Endothelial cell of umbilical vein (primary cell): ENCODE data around the gene MARK4. TPM values are rescaled to one million over a fixed set of nuclear protein-coding genes. Genes with fewer than 3 reads are reported as not detected.

Experiments used
- BruUV-seq: library from RNA; stranded (reverse); fragments of 400-500 nt; replicated peaks from 2 replicates; lab custom pipeline; 2021; lab: Mats Ljungman, UMichigan
- CTCF ChIA-PET: fragments of 300-600, 350-600 bp; sonication (Branson Sonifier 250); formaldehyde crosslinking; loops from one replicate; lab custom pipeline; 2021; ENCODE audit warnings: antibody characterized with exemption, inconsistent platforms; lab: Charles Lee
- POLR2A ChIA-PET: fragments of 300-600, 350-600 bp; sonication (Branson Sonifier 250); formaldehyde crosslinking; loops from one replicate; lab custom pipeline; 2021; ENCODE audit warnings: antibody characterized with exemption, inconsistent platforms; lab: Charles Lee
- DNase-seq: peaks from one replicate; pipeline ENCODE4 v3.0.0-alpha.2; 2011; ENCODE audit warnings: low read depth, low spot score
- FAIRE-seq: peaks from 2 replicates; lab custom pipeline; 2011; peaks lifted over from hg19 to GRCh38; lab: Jason Lieb, UNC
- H2AFZ ChIP-seq: 2 replicates; pipeline ENCODE4 v1.6.0; 2012; ENCODE audit warnings: low read depth, low read length, control low read depth, inconsistent platforms
- H3K27ac ChIP-seq: 2 replicates; pipeline ENCODE4 v1.5.1; 2011; ENCODE audit warnings: low read depth, mild to moderate bottlenecking, control low read depth, low read length, moderate library complexity; ENCODE audit not compliant: insufficient read depth
- H3K27me3 ChIP-seq, 2 experiments: 2 replicates each; pipeline versions ENCODE4 v1.6.0 to v1.6.1; 2011; ENCODE audit warnings: low read length in 2 of 2, mixed read lengths in 1 of 2; ENCODE audit not compliant: control insufficient read depth in 2 of 2, insufficient read depth in 2 of 2
- H3K36me3 ChIP-seq, 2 experiments: 2 replicates in 1 of 2; 3 replicates in 1 of 2; pipeline ENCODE4 v1.5.1; 2011; ENCODE audit warnings: low read length in 2 of 2, mild to moderate bottlenecking in 1 of 2, moderate library complexity in 1 of 2; ENCODE audit not compliant: control insufficient read depth in 2 of 2, insufficient read depth in 2 of 2; ENCODE audit errors: extremely low read depth in 1 of 2
- H3K4me1 ChIP-seq: 3 replicates; pipeline ENCODE4 v1.5.1; 2011; ENCODE audit warnings: mild to moderate bottlenecking, low read length; ENCODE audit not compliant: control insufficient read depth, insufficient read depth; ENCODE audit errors: extremely low read depth
- H3K4me2 ChIP-seq: 2 replicates; pipeline ENCODE4 v1.6.1; 2011; ENCODE audit warnings: low read length, control low read depth, mixed read lengths; ENCODE audit not compliant: insufficient read depth
- H3K4me3 ChIP-seq, 3 experiments: fragments of 200-600 bp in 1 of 3; sonication (generic), shearing (Covaris generic) in 1 of 3; replicated peaks in 1 of 3; 2 replicates each; pipeline ENCODE4 v1.5.1; 2011 to 2016; ENCODE audit warnings: control low read depth in 3 of 3, low read length in 3 of 3, mild to moderate bottlenecking in 2 of 3, inconsistent platforms in 1 of 3, low read depth in 1 of 3, moderate library complexity in 1 of 3; ENCODE audit not compliant: insufficient read depth in 1 of 3
- H3K79me2 ChIP-seq: 2 replicates; pipeline ENCODE4 v1.6.0; 2012; ENCODE audit warnings: low read length, inconsistent platforms; ENCODE audit not compliant: control insufficient read depth, insufficient read depth
- H3K9ac ChIP-seq: replicated peaks from 2 replicates; pipeline ENCODE3; 2011; ENCODE audit warnings: low read length, control low read depth; ENCODE audit not compliant: insufficient read depth; ENCODE audit errors: extremely low read depth
- H3K9me1 ChIP-seq: replicated peaks from 3 replicates; pipeline ENCODE4 v1.6.0; 2011; ENCODE audit warnings: mild to moderate bottlenecking, low read length; ENCODE audit not compliant: control insufficient read depth, insufficient read depth; ENCODE audit errors: extremely low read depth
- H3K9me3 ChIP-seq: replicated peaks from 2 replicates; pipeline ENCODE4 v1.5.1; 2012; ENCODE audit warnings: low read length, inconsistent platforms; ENCODE audit not compliant: control insufficient read depth, insufficient read depth
- H4K20me1 ChIP-seq: replicated peaks from 2 replicates; pipeline ENCODE3; 2011; ENCODE audit warnings: mild to moderate bottlenecking, low read length; ENCODE audit not compliant: control insufficient read depth, insufficient read depth; ENCODE audit errors: extremely low read depth
- CTCF ChIP-seq, 2 donors: IDR thresholded peaks; 1 replicate in 1 of 2; 2 replicates in 1 of 2; pipeline ENCODE4 v1.5.1; 2011; ENCODE audit warnings: low read length in 2 of 2, mild to moderate bottlenecking in 2 of 2, moderate library complexity in 2 of 2, control low read depth in 1 of 2, inconsistent platforms in 1 of 2, low read depth in 1 of 2; ENCODE audit not compliant: insufficient read depth in 1 of 2; ENCODE audit errors: extremely low read depth in 1 of 2
- EZH2 ChIP-seq: IDR thresholded peaks from 2 replicates; pipeline ENCODE4 v1.6.1; 2012; ENCODE audit warnings: borderline replicate concordance, low read depth, mild to moderate bottlenecking, moderate library complexity, low read length, inconsistent platforms; ENCODE audit not compliant: severe bottlenecking
- FOS ChIP-seq: IDR thresholded peaks from 2 replicates; pipeline ENCODE4 v1.6.1; 2011; ENCODE audit warnings: mild to moderate bottlenecking, low read length, moderate library complexity, borderline replicate concordance; ENCODE audit not compliant: insufficient read depth
- GATA2 ChIP-seq: IDR thresholded peaks from 2 replicates; pipeline ENCODE4 v1.7.0; 2011; ENCODE audit warnings: low read depth, mild to moderate bottlenecking, moderate library complexity, mixed read lengths, low read length; ENCODE audit not compliant: insufficient read length, insufficient read depth
- JUN ChIP-seq: IDR thresholded peaks from 2 replicates; pipeline ENCODE4 v1.6.1; 2011; ENCODE audit warnings: borderline replicate concordance, low read depth; ENCODE audit not compliant: insufficient read length, insufficient read depth
- MAX ChIP-seq: IDR thresholded peaks from 2 replicates; pipeline ENCODE4 v1.6.1; 2011; ENCODE audit not compliant: insufficient read depth, insufficient read length
- MYC ChIP-seq: IDR thresholded peaks from one replicate; pipeline ENCODE4 v1.6.1; 2011; ENCODE audit warnings: mild to moderate bottlenecking, low read depth, low read length
- POLR2A ChIP-seq: IDR thresholded peaks from 2 replicates; pipeline ENCODE4 v1.6.1; 2012; ENCODE audit warnings: low read depth, mild to moderate bottlenecking, control low read depth, low read length
- POLR2AphosphoS5 ChIP-seq: IDR thresholded peaks from 2 replicates; pipeline ENCODE4 v1.6.1; 2012; ENCODE audit warnings: low read depth, mild to moderate bottlenecking, control low read depth, low read length, moderate library complexity; ENCODE audit not compliant: insufficient read depth
- dilution Hi-C: fragments of 300-500 bp; cut with MboI; formaldehyde crosslinking; loops from one replicate; pipeline ENCODE4 v1.15.0; 2019; ENCODE audit warnings: low sequenced_read_pairs; ENCODE audit not compliant: extremely low pct_ligation_motif_present
- intact Hi-C: fragments of 100-400 bp; cut with micrococcal nuclease; formaldehyde crosslinking; loops from one replicate; pipeline ENCODE4 v1.10.0; 2022
- polyA plus RNA-seq, 4 experiments: library from polyadenylated mRNA; depleted of rRNA in 3 of 4; stranded (reverse) in 3 of 4; unstranded in 1 of 4; fragments of >200 nt; gene quantifications; 2 replicates each; pipeline versions ENCODE4 v1.2.1 to v1.2.3, GENCODE V29; 2011 to 2012; ENCODE audit warnings: missing spikeins in 1 of 4
- total RNA-seq: library from RNA; stranded (reverse); gene quantifications from 2 replicates; pipeline ENCODE4 v1.2.3, GENCODE V29; 2021

The MARK4 gene
- total and polyA plus RNA-seq, 2 donors (not counting 3 experiments of a cell fraction or from before 2014, with no cell fraction given) = 13.9 to 51.6 TPM

GRCh38 chr19:45323671-45324081, 72.6 kb downstream of the MARK4 start:
- TF ChIP-seq MAX (no peak), FOS (no peak), JUN (no peak), GATA2 (no peak), MYC (no peak), EZH2 (no peak), POLR2A (no peak), POLR2AphosphoS5 (no peak), CTCF (IDR thresholded peaks at IDR 0.05; ENCODE audit: extremely low read depth in 1 of 2, insufficient read depth in 1 of 2, low read depth in 1 of 2, low read length in 2 of 2) (no peak)
- H3K4me2 ChIP-seq = peak overlapping the region; percentile 44
- H3K4me1 ChIP-seq = no peaks in the 10 kb centered on the region
- dilution Hi-C loops (no loop called here), intact Hi-C loops (no loop called here)
- no peak overlapping the region for H3K9ac ChIP-seq
- H3K9me1 ChIP-seq = no peaks in the 10 kb centered on the region
- H2AFZ ChIP-seq = peak overlapping the region; percentile 84
- no peak for DNase-seq
- no peaks in the 10 kb centered on the region for H3K36me3 ChIP-seq
- peaks cover 4 to 5% of the 10 kb centered on the region in 2 experiments for H3K27me3 ChIP-seq
- H3K27ac ChIP-seq = no peak overlapping the region
- BruUV-seq = no TSS peak
- POLR2A ChIA-PET = no interaction called here
- no peaks in the 10 kb centered on the region for H3K79me2 ChIP-seq
- H3K4me3 ChIP-seq = peak overlapping the region in 1 of 3 experiments; percentile 4
- no peaks in the 10 kb centered on the region for H3K9me3 ChIP-seq
- CTCF ChIA-PET = no interaction called here
- no peaks in the 10 kb centered on the region for H4K20me1 ChIP-seq
- no peak for FAIRE-seq
